Liver (tissue), 9 donors: ENCODE results near the gene FGFR3. TPM values are rescaled to one million over a fixed set of nuclear protein-coding genes. Genes with fewer than 3 reads are reported as not detected.

Source experiments
- DNase-seq: peaks from one replicate; pipeline ENCODE4 v3.0.0-alpha.2; 2017; ENCODE audit warnings: low spot score
- H3K27ac ChIP-seq, 2 donors: one replicate each; pipeline ENCODE4 v1.7.0; 2013; ENCODE audit warnings: inconsistent platforms in 2 of 2, low read length in 2 of 2, control low read depth in 1 of 2, low read depth in 1 of 2, mild to moderate bottlenecking in 1 of 2
- H3K27me3 ChIP-seq, 4 donors: one replicate each; pipeline versions ENCODE4 v1.6.1 to v1.7.0; 2013; ENCODE audit warnings: low read length in 3 of 4, inconsistent platforms in 1 of 4, mild to moderate bottlenecking in 1 of 4, moderate library complexity in 1 of 4; ENCODE audit not compliant: control insufficient read depth in 4 of 4, insufficient read depth in 4 of 4
- H3K36me3 ChIP-seq, 4 donors: one replicate each; pipeline versions ENCODE4 v1.6.1 to v1.7.0; 2013; ENCODE audit warnings: low read length in 3 of 4, mild to moderate bottlenecking in 3 of 4, low read depth in 1 of 4, moderate library complexity in 1 of 4; ENCODE audit not compliant: control insufficient read depth in 4 of 4, insufficient read depth in 3 of 4
- H3K4me1 ChIP-seq, 4 donors: one replicate each; pipeline versions ENCODE4 v1.6.1 to v1.7.0; 2013; ENCODE audit warnings: low read length in 3 of 4, mild to moderate bottlenecking in 3 of 4, moderate library complexity in 1 of 4; ENCODE audit not compliant: control insufficient read depth in 4 of 4, insufficient read depth in 4 of 4
- H3K4me3 ChIP-seq, 3 donors: one replicate each; pipeline versions ENCODE4 v1.6.1 to v1.7.0; 2013; ENCODE audit warnings: low read length in 3 of 3, control low read depth in 1 of 3, low read depth in 1 of 3, mild to moderate bottlenecking in 1 of 3
- H3K9ac ChIP-seq, 2 donors: one replicate each; pipeline ENCODE4 v1.7.0; 2013; ENCODE audit warnings: low read length in 2 of 2, mild to moderate bottlenecking in 2 of 2, moderate library complexity in 2 of 2, control low read depth in 1 of 2, low read depth in 1 of 2
- H3K9me3 ChIP-seq, 4 donors: one replicate each; pipeline versions ENCODE4 v1.6.1 to v1.7.0; 2013; ENCODE audit warnings: low read length in 3 of 4; ENCODE audit not compliant: control insufficient read depth in 4 of 4
- EGR1 ChIP-seq, 2 donors: IDR thresholded peaks; 2 replicates each; pipeline ENCODE4 v1.6.1; 2016 to 2018; ENCODE audit warnings: antibody characterized with exemption in 2 of 2, low read depth in 2 of 2
- FOXA1 ChIP-seq: IDR thresholded peaks from 2 replicates; pipeline ENCODE4 v1.6.1; 2016; ENCODE audit warnings: antibody characterized with exemption
- GABPA ChIP-seq, 2 donors: IDR thresholded peaks in 1 of 2; conservative IDR thresholded peaks in 1 of 2; 2 replicates each; pipeline ENCODE4 v1.6.1; 2016; ENCODE audit warnings: antibody characterized with exemption in 2 of 2, mild to moderate bottlenecking in 1 of 2, moderate library complexity in 1 of 2
- HNF4G ChIP-seq: IDR thresholded peaks from 2 replicates; pipeline ENCODE4 v1.6.1; 2016; ENCODE audit warnings: antibody characterized with exemption
- JUND ChIP-seq, 2 donors: IDR thresholded peaks; 2 replicates each; pipeline ENCODE4 v1.6.1; 2016; ENCODE audit warnings: antibody characterized with exemption in 2 of 2
- MAX ChIP-seq: IDR thresholded peaks from 2 replicates; pipeline ENCODE4 v1.6.1; 2016; ENCODE audit warnings: antibody characterized with exemption
- NR2F2 ChIP-seq: IDR thresholded peaks from 2 replicates; pipeline ENCODE4 v1.6.1; 2016; ENCODE audit warnings: antibody characterized with exemption
- RAD21 ChIP-seq, 2 donors: IDR thresholded peaks; 2 replicates each; pipeline ENCODE4 v1.6.1; 2016; ENCODE audit warnings: antibody characterized with exemption in 2 of 2, mild to moderate bottlenecking in 2 of 2
- REST ChIP-seq: IDR thresholded peaks from 2 replicates; pipeline ENCODE4 v1.6.1; 2016; ENCODE audit warnings: antibody characterized with exemption, mild to moderate bottlenecking
- RXRA ChIP-seq, 2 donors: IDR thresholded peaks; 2 replicates each; pipeline ENCODE4 v1.6.1; 2017 to 2018; ENCODE audit warnings: antibody characterized with exemption in 2 of 2, mild to moderate bottlenecking in 1 of 2
- SP1 ChIP-seq: IDR thresholded peaks from 2 replicates; pipeline ENCODE4 v1.6.1; 2018; ENCODE audit warnings: antibody characterized with exemption, mild to moderate bottlenecking
- TAF1 ChIP-seq: conservative IDR thresholded peaks from 2 replicates; pipeline ENCODE4 v1.6.1; 2016; ENCODE audit warnings: antibody characterized with exemption, mild to moderate bottlenecking
- YY1 ChIP-seq: IDR thresholded peaks from 2 replicates; pipeline ENCODE4 v1.6.1; 2016; ENCODE audit warnings: antibody characterized with exemption, mild to moderate bottlenecking
- WGBS: extraction: QIAGEN DNeasy Blood & Tissue Kit; methylation state at CpG from one replicate; pipeline ENCODE4 v1.1.7; 2013; 5-methylcytosine and 5-hydroxymethylcytosine counted together
- polyA plus RNA-seq, 2 donors: library from polyadenylated mRNA; stranded (reverse) in 1 of 2; unstranded in 1 of 2; fragments of 200-250 nt in 1 of 2; fragments of >200 nt in 1 of 2; fragmentation: Nextera tagmentation in 1 of 2; extraction: Ambion mirVana in 1 of 2; gene quantifications; one replicate each; pipeline versions ENCODE4 v1.2.1 to v1.2.3, GENCODE V29; 2013 to 2015
- total RNA-seq, 2 donors: library from RNA; depleted of rRNA; stranded (reverse); fragments of >200 nt; gene quantifications; one replicate each; pipeline ENCODE4 v1.2.3, GENCODE V29; 2014
- TF ChIP-seq, protein P1 (sequence below): IDR thresholded peaks from 2 replicates; pipeline ENCODE4 v1.6.1; 2016; ENCODE audit warnings: antibody characterized with exemption
- donor health status: healthy.
- donor health status: healthy.
- donor health status: healthy.
- donor health status: healthy.
- donor health status: healthy.

The FGFR3 gene
- total and polyA plus RNA-seq, 4 donors: 5.6 to 40.0 (median 29.1) TPM

GRCh38 chr4:1779588-1780382, 13.3 kb upstream of the FGFR3 start:
- no peaks in the 10 kb centered on the region for H3K36me3 ChIP-seq
- WGBS: 78% methylated on average over 18 of the region's 18 CpGs
- H3K4me3 ChIP-seq: no peak overlapping the region
- no peak overlapping the region for H3K9ac ChIP-seq
- TF ChIP-seq RAD21 (IDR thresholded peaks at IDR 0.05) (no peak), REST (no peak), FOXA1 (no peak), EGR1 (IDR thresholded peaks at IDR 0.05; ENCODE audit: low read depth in 2 of 2) (no peak), SP1 (no peak), MAX (no peak), GABPA (IDR thresholded peaks at IDR 0.05 in 1 of 2, conservative IDR thresholded peaks at IDR 0.05 in 1 of 2) (no peak), HNF4G (no peak), TAF1 (no peak)
- no peak overlapping the region for H3K27ac ChIP-seq
- no peaks in the 10 kb centered on the region for H3K9me3 ChIP-seq
- no peak for DNase-seq
- H3K27me3 ChIP-seq: no peaks in the 10 kb centered on the region
- peaks cover 0 to 12% (median 7%) of the 10 kb centered on the region in 4 donors for H3K4me1 ChIP-seq

DNA sequence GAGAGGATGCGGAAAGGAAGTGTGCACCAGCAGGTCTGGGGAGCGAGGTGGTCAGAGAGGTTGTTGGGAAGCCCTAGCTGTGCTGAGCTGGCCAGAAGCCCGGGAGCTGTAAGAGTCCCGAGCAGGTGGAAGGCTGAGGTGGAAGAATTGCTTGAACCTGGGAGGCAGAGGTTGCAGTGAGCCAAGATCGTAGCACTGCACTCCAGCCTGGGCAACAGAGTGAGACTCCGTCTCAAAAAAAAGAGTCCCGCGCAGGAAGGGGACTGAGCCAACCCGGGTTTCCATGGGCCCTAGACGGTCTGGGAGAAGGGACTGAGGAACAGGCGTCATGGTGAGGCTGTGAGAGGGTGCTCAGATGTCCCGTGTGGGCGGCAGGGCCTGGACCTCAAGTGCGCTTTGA, 12.7 kb upstream of the FGFR3 start:
- no peaks in the 10 kb centered on the region for H3K27me3 ChIP-seq
- H3K27ac ChIP-seq: no peak overlapping the region
- no peak overlapping the region for H3K4me3 ChIP-seq
- H3K9me3 ChIP-seq: no peaks in the 10 kb centered on the region
- TF ChIP-seq HNF4G (no peak), FOXA1 (no peak), YY1 (no peak), EGR1 (IDR thresholded peaks at IDR 0.05; ENCODE audit: low read depth in 2 of 2) (no peak), NR2F2 (no peak), RXRA (IDR thresholded peaks at IDR 0.05) (no peak), REST (no peak), TAF1 (no peak), GABPA (IDR thresholded peaks at IDR 0.05 in 1 of 2, conservative IDR thresholded peaks at IDR 0.05 in 1 of 2) (no peak), JUND (IDR thresholded peaks at IDR 0.05) (no peak), RAD21 (IDR thresholded peaks at IDR 0.05) (no peak), SP1 (no peak)
- TF ChIP-seq, protein P1, sequence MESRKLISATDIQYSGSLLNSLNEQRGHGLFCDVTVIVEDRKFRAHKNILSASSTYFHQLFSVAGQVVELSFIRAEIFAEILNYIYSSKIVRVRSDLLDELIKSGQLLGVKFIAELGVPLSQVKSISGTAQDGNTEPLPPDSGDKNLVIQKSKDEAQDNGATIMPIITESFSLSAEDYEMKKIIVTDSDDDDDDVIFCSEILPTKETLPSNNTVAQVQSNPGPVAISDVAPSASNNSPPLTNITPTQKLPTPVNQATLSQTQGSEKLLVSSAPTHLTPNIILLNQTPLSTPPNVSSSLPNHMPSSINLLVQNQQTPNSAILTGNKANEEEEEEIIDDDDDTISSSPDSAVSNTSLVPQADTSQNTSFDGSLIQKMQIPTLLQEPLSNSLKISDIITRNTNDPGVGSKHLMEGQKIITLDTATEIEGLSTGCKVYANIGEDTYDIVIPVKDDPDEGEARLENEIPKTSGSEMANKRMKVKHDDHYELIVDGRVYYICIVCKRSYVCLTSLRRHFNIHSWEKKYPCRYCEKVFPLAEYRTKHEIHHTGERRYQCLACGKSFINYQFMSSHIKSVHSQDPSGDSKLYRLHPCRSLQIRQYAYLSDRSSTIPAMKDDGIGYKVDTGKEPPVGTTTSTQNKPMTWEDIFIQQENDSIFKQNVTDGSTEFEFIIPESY: no peak
- no peaks in the 10 kb centered on the region for H3K36me3 ChIP-seq
- no peak for DNase-seq
- 94% methylated on average over 14 of the region's 14 CpGs for WGBS
- H3K4me1 ChIP-seq: peaks cover 3 to 18% (median 13%) of the 10 kb centered on the region in 4 donors
- H3K9ac ChIP-seq: no peak overlapping the region
